GM23248 (cell line): ENCODE results near the gene LRGUK.

Experiments used
- EZH2 ChIP-seq: fragments of 200-600 bp; sonication (generic); IDR thresholded peaks from 2 replicates; pipeline ENCODE4 v1.6.1; 2018; ENCODE audit warnings: antibody characterized with exemption, mild to moderate bottlenecking; ENCODE audit not compliant: insufficient read depth, poor library complexity, severe bottlenecking
- EZH2phosphoT487 ChIP-seq: fragments of 200-600 bp; sonication (generic); IDR thresholded peaks from 2 replicates; pipeline ENCODE4 v1.6.1; 2018; ENCODE audit warnings: antibody characterized with exemption, moderate library complexity, mild to moderate bottlenecking, low read depth; ENCODE audit not compliant: insufficient read depth

- TF ChIP-seq EZH2 (no peak), EZH2phosphoT487 (no peak)
These were observed 994 bp upstream of the LRGUK start for GRCh38 chr7:134126146-134126545.
